HCT116 (cell line): ENCODE data around the gene POMGNT1.

Source experiments
- EZH2 ChIP-seq: fragments of 200-600 bp; sonication (generic); IDR thresholded peaks from 2 replicates; pipeline ENCODE4 v1.6.1; 2017; ENCODE audit warnings: antibody characterized with exemption, mixed run types
- EZH2phosphoT487 ChIP-seq: fragments of 200-600 bp; IDR thresholded peaks from 2 replicates; pipeline ENCODE4 v1.6.1; 2018; ENCODE audit warnings: antibody characterized with exemption, borderline replicate concordance
- POLR2A ChIP-seq: IDR thresholded peaks from 2 replicates; pipeline ENCODE4 v1.7.0; 2011; ENCODE audit warnings: borderline replicate concordance; ENCODE audit not compliant: insufficient read depth, insufficient read length; ENCODE audit errors: extremely low read depth
- ZBTB33 ChIP-seq: IDR thresholded peaks from 2 replicates; pipeline ENCODE4 v1.6.1; 2011; ENCODE audit warnings: mild to moderate bottlenecking, low read length, moderate library complexity; ENCODE audit not compliant: insufficient replicate concordance; ENCODE audit errors: extremely low read depth
- TF ChIP-seq, protein P1 (sequence below), 3 experiments: fragments of 200-600 bp in 1 of 3; sonication (generic) in 1 of 3; IDR thresholded peaks in 2 of 3; conservative IDR thresholded peaks in 1 of 3; 2 replicates each; pipeline ENCODE4 v1.5.1; 2012 to 2017; ENCODE audit warnings: low read depth in 2 of 3, low read length in 2 of 3, antibody characterized with exemption in 1 of 3, borderline replicate concordance in 1 of 3, control low read depth in 1 of 3, mild to moderate bottlenecking in 1 of 3, mixed read lengths in 1 of 3, mixed run types in 1 of 3, moderate library complexity in 1 of 3; ENCODE audit not compliant: insufficient read depth in 1 of 3

DNA sequence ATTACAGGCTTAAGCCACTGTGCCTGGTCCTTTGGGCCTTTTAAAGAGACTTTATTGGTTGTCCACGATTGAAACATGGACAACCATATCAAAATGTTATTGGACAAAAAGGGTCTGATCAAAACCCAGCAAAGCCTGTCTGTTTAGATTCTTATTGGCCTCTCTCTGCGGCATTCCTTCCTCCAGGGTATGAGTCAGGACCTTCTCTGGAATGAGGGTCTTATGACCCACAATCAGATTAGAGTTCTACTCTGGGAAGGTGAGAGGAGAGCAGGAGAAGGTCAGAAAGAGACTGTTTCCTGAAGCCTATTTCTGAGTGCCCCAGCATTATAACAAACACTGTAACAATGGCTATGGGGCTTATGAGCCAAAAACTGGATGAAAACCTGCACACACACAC is 12.8 kb upstream of the POMGNT1 start:
- TF ChIP-seq EZH2 (no peak), POLR2A (no peak), ZBTB33 (no peak), EZH2phosphoT487 (no peak)
- TF ChIP-seq, protein P1, sequence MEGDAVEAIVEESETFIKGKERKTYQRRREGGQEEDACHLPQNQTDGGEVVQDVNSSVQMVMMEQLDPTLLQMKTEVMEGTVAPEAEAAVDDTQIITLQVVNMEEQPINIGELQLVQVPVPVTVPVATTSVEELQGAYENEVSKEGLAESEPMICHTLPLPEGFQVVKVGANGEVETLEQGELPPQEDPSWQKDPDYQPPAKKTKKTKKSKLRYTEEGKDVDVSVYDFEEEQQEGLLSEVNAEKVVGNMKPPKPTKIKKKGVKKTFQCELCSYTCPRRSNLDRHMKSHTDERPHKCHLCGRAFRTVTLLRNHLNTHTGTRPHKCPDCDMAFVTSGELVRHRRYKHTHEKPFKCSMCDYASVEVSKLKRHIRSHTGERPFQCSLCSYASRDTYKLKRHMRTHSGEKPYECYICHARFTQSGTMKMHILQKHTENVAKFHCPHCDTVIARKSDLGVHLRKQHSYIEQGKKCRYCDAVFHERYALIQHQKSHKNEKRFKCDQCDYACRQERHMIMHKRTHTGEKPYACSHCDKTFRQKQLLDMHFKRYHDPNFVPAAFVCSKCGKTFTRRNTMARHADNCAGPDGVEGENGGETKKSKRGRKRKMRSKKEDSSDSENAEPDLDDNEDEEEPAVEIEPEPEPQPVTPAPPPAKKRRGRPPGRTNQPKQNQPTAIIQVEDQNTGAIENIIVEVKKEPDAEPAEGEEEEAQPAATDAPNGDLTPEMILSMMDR (IDR thresholded peaks at IDR 0.05 in 2 of 3, conservative IDR thresholded peaks at IDR 0.05 in 1 of 3; ENCODE audit: borderline replicate concordance in 1 of 3, insufficient read depth in 1 of 3, low read depth in 2 of 3, low read length in 2 of 3): no peak
